ENCODE data around the gene AK2.

AK2 gene

DNA sequence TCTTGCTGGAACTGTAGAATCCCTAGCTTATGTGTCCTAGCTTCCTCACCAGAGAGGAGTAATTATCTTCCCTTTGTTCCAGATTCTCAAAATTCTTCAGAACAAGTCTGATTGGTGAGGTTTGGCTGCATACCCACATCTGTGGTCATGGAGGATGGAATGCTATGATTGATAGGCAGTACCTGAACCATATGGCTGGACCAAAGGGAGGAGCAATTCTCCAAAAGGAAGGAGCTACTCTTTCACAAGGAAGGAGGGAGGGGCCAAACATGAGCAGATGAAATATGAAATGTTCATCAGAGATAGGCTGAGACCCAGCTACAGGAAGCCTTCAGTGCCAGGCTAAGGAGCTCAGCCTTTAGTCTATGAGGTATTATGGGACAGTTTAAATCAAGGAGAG is 67.1 kb downstream of the AK2 start:
- DNase-seq, result no peak

DNA sequence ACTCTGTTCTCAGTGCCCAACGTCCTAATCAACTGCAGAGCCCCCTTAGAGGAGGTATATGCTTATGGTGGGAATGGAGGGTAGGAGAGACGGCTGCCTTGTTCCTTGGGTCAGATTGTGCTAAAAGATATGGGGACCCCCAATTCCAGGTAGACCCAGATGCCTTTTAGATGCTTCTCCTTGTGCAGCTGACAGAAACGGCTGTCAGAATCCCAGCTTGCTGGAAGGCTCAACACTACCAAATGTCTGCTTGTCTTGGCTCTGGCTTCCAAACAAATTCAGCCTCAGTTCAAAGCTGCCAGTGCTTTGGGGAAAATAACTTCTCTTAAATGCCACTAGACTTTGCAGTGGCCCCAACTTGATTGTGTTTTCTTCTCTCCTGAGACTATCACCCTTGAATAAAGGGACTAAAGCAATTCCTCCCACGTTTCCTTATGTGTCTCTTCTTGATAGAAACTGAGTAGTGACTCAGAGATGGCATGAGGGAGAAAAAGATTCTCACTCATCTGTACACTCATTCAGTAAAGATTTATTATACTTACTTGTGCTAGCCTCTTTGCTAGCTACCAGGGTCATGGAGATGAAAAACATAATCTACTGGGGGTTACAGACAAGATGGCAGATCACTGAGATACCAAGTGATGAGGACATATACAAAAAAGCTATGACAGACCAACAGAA is 68.7 kb downstream of the AK2 start:
- no peak for DNase-seq

DNA sequence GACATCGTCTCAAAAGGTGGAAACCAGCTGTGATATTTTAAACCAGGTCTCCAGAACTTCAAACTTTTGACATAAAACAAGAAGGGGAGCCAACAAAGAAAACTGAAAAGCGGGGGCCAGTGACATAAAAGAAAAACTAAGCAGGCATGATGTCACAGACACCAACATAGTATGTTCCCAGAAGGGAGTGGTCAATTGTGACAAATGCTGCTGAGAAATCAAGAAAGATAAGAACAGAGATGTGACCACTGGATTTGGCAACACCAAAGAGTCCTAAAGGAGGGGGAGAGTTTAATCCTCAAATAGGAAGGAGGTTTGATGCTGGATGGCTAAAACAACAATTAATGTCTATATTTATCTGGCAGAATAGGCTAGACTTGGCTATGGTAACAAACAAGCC is 69.8 kb downstream of the AK2 start:
- no peak for DNase-seq

DNA sequence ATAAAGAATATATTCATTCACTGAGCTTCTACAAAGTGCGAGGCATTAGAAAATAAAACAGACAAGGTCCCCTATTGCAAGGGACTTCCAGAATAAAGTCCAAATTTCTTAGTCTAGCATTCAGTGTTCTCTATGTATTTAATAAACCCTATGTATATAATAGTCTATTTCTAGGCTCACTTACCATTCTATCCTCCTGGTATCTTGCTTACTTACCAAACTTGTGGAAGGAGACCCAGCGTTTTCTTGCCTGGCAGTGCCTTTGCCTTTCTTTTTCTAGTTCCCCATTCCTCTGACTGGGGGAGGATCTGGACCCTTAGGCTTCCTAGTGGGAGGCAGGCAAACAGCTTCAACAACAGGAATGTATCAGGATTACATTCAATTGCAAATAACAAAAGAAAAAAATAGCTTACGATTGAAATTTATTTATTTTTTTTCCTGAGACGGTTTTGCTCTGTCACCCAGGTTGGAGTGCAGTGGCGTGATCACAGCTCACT is 71.4 kb downstream of the AK2 start:
- DNase-seq, result no peak

DNA sequence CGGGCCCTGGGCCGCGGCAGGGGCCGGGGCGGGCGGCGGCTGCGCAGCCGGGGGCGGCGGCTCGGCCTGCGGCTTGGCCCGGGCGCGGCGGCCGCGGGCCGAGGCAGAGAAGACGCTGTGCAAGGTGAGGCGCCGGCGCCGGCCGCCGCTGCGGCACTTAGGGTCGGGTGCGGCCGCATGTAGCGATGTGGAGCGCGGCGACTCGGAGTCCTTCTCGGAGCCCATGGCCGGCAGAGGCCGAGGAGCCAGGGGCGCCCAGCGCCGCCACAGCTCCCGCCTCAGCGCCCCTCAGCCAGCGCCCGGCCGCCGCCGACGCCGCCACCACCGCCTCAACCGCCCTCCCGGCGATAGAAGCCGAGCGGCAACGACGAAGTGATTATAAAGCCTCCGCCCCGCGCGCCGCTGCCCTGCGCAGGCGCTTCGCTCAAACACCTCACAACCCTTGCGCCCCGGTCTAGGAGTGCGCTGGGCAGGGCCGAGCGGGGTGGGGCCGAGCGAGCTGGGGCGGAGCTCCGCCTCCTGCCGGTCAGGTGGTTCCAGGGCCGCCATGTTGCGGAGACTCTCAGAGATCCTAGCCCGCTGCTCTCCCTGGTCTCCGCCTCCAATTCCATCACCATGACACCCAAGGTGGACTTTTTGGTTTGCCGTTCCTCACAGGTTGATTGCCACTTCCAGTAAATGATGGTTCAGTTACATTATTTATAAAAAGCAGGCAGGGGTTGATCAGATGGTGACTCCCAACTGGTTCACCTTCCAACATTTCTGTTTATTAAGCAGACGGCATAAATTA is 72.0 kb downstream of the AK2 start, which contains the start of gene RNF19B:
RNF19B (minus strand) TSS at position 349 of the 790 bp plus-strand sequence; CDS start at position 225, 124 bp downstream.
- peak; percentile 98 for DNase-seq

DNA sequence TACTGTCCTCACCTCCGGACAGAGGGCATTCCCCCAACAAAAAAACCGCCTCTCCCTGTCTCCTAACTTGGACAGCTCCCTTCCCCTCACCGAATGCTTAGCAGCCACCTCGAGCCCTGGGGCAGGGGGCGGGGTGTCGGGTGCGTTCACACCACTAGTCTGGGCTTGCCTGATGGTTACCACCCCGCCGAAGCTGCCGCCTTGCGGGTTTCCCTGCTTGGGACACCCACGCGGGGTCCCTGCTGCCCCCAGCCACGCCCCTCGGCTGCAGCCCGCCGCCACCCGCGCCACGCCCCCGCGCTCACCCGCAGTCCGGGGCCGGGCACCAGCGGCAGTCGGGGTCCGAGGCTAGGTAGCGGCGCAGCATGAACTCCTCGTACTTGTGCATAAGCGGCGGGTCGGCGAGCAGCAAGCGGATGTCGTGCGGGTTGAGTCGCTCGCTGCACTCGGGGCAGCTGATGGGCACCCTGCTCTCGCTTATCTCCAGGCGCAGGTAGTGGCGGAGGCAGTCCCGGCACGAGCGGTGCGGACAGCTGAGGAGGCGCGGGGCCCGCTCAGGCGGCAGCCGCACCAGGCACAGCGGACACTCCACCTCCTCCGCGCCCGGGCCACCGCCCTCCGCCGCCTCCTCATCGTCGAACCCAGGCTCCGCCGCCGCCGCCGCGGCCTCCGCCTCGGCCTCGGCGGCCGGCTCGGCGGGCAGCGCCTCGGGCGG is 72.8 kb downstream of the AK2 start:
- peak; percentile 87 for DNase-seq

DNA sequence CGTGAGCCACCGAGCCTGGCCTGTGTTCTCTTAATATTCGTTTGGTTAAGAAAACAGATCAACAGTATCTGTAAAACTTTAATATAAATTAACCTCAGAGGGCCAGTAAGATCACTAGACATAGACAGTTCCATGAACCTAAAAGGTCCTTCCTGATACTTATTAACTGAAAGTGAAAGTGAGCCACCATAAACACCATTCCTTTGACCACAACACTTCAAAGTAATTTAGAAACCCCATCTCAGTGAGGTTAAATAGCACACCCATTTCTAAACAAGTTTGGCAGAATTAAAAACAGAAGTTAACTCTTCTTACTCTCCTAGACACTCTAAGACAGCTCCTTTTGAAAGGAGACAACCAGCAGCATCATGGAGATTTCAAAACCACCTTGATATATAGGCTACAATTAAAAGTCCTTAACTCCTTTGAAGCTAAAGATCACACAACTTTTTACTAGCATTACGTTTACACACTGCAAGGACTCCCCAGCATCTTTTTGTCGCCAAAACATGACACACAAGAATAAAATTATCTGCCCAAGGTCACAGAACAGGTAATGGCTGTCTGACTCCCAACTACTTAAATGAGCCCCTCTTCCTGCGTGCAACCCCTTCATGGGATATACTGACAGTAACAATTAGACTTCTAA is 74.3 kb downstream of the AK2 start:
- DNase-seq, result no peak

DNA sequence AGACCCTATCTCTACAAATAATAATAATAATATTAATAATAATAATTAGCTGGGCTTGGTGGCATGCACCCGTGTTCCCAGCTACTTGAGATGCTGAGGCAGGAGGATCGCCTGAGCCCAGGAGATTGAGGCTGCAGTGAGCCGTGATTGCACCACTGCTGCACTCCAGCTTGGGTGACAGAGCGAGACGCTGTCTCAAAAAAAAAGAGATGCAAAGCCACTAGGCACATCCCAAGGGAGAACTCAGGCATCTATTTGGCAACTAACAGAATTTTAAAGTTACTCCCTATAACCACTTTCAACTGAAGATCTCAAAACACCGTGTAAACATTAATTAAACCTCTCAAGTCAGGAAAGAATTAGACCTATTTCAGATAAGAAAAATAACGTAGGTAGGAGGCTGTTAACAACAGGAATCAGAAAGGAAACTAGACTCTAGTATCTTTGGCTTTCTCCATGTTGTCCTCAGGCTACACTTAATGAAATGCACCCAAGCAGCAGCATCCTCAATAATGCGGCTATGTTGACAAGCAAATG is 75.8 kb downstream of the AK2 start:
- no peak for DNase-seq

DNA sequence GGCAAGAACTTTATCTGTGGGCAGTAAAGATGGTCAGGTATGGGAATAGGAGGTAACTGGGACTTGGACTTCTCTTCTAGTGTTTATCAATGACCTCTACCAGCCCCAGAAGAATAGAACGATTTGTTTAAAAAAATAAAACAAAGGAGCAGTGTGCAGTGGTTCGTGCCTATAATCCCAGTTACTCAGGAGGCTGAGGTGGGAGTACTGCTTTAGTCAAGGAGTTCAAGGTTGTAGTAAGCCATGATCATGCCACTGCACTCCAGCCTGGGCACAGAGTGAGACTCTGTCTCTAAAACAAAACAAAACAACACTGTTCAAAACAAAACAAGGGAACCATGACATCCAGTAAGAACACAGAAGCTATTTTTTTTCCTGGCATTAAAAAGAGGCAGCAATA is 76.3 kb downstream of the AK2 start:
- no peak for DNase-seq

DNA sequence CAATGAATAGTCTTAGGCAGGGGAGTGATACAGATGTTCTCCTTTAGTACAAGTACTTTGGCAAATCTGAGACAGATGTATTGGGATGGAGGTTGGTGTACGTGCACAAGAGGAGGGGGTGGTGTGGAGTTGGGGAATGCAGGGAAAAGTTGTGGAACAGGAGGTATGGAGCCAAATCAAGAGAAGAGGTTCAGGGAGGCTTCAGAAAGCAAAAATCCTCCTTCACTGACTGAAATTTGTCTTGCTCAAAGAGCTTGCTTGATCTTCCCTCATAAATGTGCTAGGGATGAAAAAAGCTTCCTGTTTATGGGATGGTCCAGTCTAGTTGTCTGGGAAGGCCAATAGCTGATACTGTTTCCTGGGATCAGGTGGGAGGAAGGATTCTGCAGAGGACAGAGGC is 77.9 kb downstream of the AK2 start:
- DNase-seq, result no peak
